Liver (tissue), 9 donors: ENCODE results near the gene CARHSP1. TPM values are rescaled to one million over a fixed set of nuclear protein-coding genes. Genes with fewer than 3 reads are reported as not detected.

Experiments
- DNase-seq: peaks from one replicate; pipeline ENCODE4 v3.0.0-alpha.2; 2017; ENCODE audit warnings: low spot score
- H3K27ac ChIP-seq, 2 donors: one replicate each; pipeline ENCODE4 v1.7.0; 2013; ENCODE audit warnings: inconsistent platforms in 2 of 2, low read length in 2 of 2, control low read depth in 1 of 2, low read depth in 1 of 2, mild to moderate bottlenecking in 1 of 2
- H3K27me3 ChIP-seq, 4 donors: one replicate each; pipeline versions ENCODE4 v1.6.1 to v1.7.0; 2013; ENCODE audit warnings: low read length in 3 of 4, inconsistent platforms in 1 of 4, mild to moderate bottlenecking in 1 of 4, moderate library complexity in 1 of 4; ENCODE audit not compliant: control insufficient read depth in 4 of 4, insufficient read depth in 4 of 4
- H3K36me3 ChIP-seq, 4 donors: one replicate each; pipeline versions ENCODE4 v1.6.1 to v1.7.0; 2013; ENCODE audit warnings: low read length in 3 of 4, mild to moderate bottlenecking in 3 of 4, low read depth in 1 of 4, moderate library complexity in 1 of 4; ENCODE audit not compliant: control insufficient read depth in 4 of 4, insufficient read depth in 3 of 4
- H3K4me1 ChIP-seq, 4 donors: one replicate each; pipeline versions ENCODE4 v1.6.1 to v1.7.0; 2013; ENCODE audit warnings: low read length in 3 of 4, mild to moderate bottlenecking in 3 of 4, moderate library complexity in 1 of 4; ENCODE audit not compliant: control insufficient read depth in 4 of 4, insufficient read depth in 4 of 4
- H3K4me3 ChIP-seq, 3 donors: one replicate each; pipeline versions ENCODE4 v1.6.1 to v1.7.0; 2013; ENCODE audit warnings: low read length in 3 of 3, control low read depth in 1 of 3, low read depth in 1 of 3, mild to moderate bottlenecking in 1 of 3
- H3K9ac ChIP-seq, 2 donors: one replicate each; pipeline ENCODE4 v1.7.0; 2013; ENCODE audit warnings: low read length in 2 of 2, mild to moderate bottlenecking in 2 of 2, moderate library complexity in 2 of 2, control low read depth in 1 of 2, low read depth in 1 of 2
- H3K9me3 ChIP-seq, 4 donors: one replicate each; pipeline versions ENCODE4 v1.6.1 to v1.7.0; 2013; ENCODE audit warnings: low read length in 3 of 4; ENCODE audit not compliant: control insufficient read depth in 4 of 4
- EGR1 ChIP-seq, 2 donors: IDR thresholded peaks; 2 replicates each; pipeline ENCODE4 v1.6.1; 2016 to 2018; ENCODE audit warnings: antibody characterized with exemption in 2 of 2, low read depth in 2 of 2
- FOXA1 ChIP-seq: IDR thresholded peaks from 2 replicates; pipeline ENCODE4 v1.6.1; 2016; ENCODE audit warnings: antibody characterized with exemption
- FOXA2 ChIP-seq: IDR thresholded peaks from 2 replicates; pipeline ENCODE4 v1.6.1; 2016; ENCODE audit warnings: antibody characterized with exemption
- GABPA ChIP-seq, 2 donors: IDR thresholded peaks in 1 of 2; conservative IDR thresholded peaks in 1 of 2; 2 replicates each; pipeline ENCODE4 v1.6.1; 2016; ENCODE audit warnings: antibody characterized with exemption in 2 of 2, mild to moderate bottlenecking in 1 of 2, moderate library complexity in 1 of 2
- HNF4A ChIP-seq, 2 donors: conservative IDR thresholded peaks; 2 replicates each; pipeline ENCODE4 v1.6.1; 2016; ENCODE audit warnings: antibody characterized with exemption in 2 of 2, mild to moderate bottlenecking in 2 of 2
- HNF4G ChIP-seq: IDR thresholded peaks from 2 replicates; pipeline ENCODE4 v1.6.1; 2016; ENCODE audit warnings: antibody characterized with exemption
- JUND ChIP-seq, 2 donors: IDR thresholded peaks; 2 replicates each; pipeline ENCODE4 v1.6.1; 2016; ENCODE audit warnings: antibody characterized with exemption in 2 of 2
- NR2F2 ChIP-seq: IDR thresholded peaks from 2 replicates; pipeline ENCODE4 v1.6.1; 2016; ENCODE audit warnings: antibody characterized with exemption
- RAD21 ChIP-seq, 2 donors: IDR thresholded peaks; 2 replicates each; pipeline ENCODE4 v1.6.1; 2016; ENCODE audit warnings: antibody characterized with exemption in 2 of 2, mild to moderate bottlenecking in 2 of 2
- REST ChIP-seq: IDR thresholded peaks from 2 replicates; pipeline ENCODE4 v1.6.1; 2016; ENCODE audit warnings: antibody characterized with exemption, mild to moderate bottlenecking
- RXRA ChIP-seq, 2 donors: IDR thresholded peaks; 2 replicates each; pipeline ENCODE4 v1.6.1; 2017 to 2018; ENCODE audit warnings: antibody characterized with exemption in 2 of 2, mild to moderate bottlenecking in 1 of 2
- SP1 ChIP-seq: IDR thresholded peaks from 2 replicates; pipeline ENCODE4 v1.6.1; 2018; ENCODE audit warnings: antibody characterized with exemption, mild to moderate bottlenecking
- TAF1 ChIP-seq: conservative IDR thresholded peaks from 2 replicates; pipeline ENCODE4 v1.6.1; 2016; ENCODE audit warnings: antibody characterized with exemption, mild to moderate bottlenecking
- ZBTB33 ChIP-seq: IDR thresholded peaks from 2 replicates; pipeline ENCODE4 v1.6.1; 2016; ENCODE audit warnings: antibody characterized with exemption
- WGBS: extraction: QIAGEN DNeasy Blood & Tissue Kit; methylation state at CpG from one replicate; pipeline ENCODE4 v1.1.7; 2013; 5-methylcytosine and 5-hydroxymethylcytosine counted together
- polyA plus RNA-seq, 2 donors: library from polyadenylated mRNA; stranded (reverse) in 1 of 2; unstranded in 1 of 2; fragments of 200-250 nt in 1 of 2; fragments of >200 nt in 1 of 2; fragmentation: Nextera tagmentation in 1 of 2; extraction: Ambion mirVana in 1 of 2; gene quantifications; one replicate each; pipeline versions ENCODE4 v1.2.1 to v1.2.3, GENCODE V29; 2013 to 2015
- total RNA-seq, 2 donors: library from RNA; depleted of rRNA; stranded (reverse); fragments of >200 nt; gene quantifications; one replicate each; pipeline ENCODE4 v1.2.3, GENCODE V29; 2014
- TF ChIP-seq, protein P1 (sequence below): fragments of 150-350 bp; IDR thresholded peaks from 2 replicates; pipeline ENCODE4 v1.5.1; 2017; ENCODE audit warnings: improper control_type of control experiment, low read depth, low read length; ENCODE audit not compliant: missing input control
- TF ChIP-seq, protein P2 (sequence below): IDR thresholded peaks from 2 replicates; pipeline ENCODE4 v1.6.1; 2016; ENCODE audit warnings: antibody characterized with exemption
- donor health status: healthy.
- donor health status: healthy.
- donor health status: healthy.
- donor health status: healthy.
- donor health status: healthy.

CARHSP1 gene
- total and polyA plus RNA-seq, 4 donors = 81.2 to 162 (median 119) TPM

GRCh38 chr16:8848231-8848938 is 20.4 kb downstream of the CARHSP1 start (continued):
- TF ChIP-seq HNF4A (conservative IDR thresholded peaks at IDR 0.05) (no peak), SP1 (no peak), ZBTB33 (no peak), TAF1 (no peak), HNF4G (no peak)

DNA sequence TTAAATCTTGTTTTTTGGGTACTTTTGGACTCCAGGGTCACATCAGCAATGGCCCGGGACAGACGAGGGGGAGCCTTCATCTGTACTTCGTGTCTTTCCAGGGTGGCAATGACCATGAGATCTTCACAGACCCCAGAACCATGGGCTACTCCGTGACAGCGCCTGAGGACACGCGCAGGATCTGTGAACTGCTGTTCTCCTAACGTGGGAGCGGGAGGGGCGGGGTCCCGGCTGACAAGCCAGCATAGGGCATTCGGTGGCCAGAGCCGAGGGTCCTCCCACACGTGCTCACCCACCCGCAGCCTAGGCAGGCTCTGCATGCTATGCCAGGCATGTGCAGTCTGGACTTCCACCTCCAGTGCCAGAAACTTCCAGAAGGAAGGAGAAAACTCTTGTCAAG is 21.2 kb downstream of the CARHSP1 start:
- no peak overlapping the region for H3K4me3 ChIP-seq
- H3K36me3 ChIP-seq = peaks cover 5 to 22% (median 8%) of the 10 kb centered on the region in 4 donors
- TF ChIP-seq, protein P1, sequence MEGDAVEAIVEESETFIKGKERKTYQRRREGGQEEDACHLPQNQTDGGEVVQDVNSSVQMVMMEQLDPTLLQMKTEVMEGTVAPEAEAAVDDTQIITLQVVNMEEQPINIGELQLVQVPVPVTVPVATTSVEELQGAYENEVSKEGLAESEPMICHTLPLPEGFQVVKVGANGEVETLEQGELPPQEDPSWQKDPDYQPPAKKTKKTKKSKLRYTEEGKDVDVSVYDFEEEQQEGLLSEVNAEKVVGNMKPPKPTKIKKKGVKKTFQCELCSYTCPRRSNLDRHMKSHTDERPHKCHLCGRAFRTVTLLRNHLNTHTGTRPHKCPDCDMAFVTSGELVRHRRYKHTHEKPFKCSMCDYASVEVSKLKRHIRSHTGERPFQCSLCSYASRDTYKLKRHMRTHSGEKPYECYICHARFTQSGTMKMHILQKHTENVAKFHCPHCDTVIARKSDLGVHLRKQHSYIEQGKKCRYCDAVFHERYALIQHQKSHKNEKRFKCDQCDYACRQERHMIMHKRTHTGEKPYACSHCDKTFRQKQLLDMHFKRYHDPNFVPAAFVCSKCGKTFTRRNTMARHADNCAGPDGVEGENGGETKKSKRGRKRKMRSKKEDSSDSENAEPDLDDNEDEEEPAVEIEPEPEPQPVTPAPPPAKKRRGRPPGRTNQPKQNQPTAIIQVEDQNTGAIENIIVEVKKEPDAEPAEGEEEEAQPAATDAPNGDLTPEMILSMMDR = no peak
- no peak for TF ChIP-seq REST
- TF ChIP-seq, protein P2, sequence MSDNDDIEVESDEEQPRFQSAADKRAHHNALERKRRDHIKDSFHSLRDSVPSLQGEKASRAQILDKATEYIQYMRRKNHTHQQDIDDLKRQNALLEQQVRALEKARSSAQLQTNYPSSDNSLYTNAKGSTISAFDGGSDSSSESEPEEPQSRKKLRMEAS = no peak
- TF ChIP-seq GABPA (IDR thresholded peaks at IDR 0.05 in 1 of 2, conservative IDR thresholded peaks at IDR 0.05 in 1 of 2) = no peak
- TF ChIP-seq FOXA1 = no peak
- TF ChIP-seq RAD21 (IDR thresholded peaks at IDR 0.05) = no peak
- peak overlapping the region; percentile 9 to 50 for H3K27ac ChIP-seq
- no peak for DNase-seq
- no peaks in the 10 kb centered on the region for H3K27me3 ChIP-seq
- H3K4me1 ChIP-seq = peaks cover 14 to 21% (median 20%) of the 10 kb centered on the region in 4 donors
- no peak overlapping the region for H3K9ac ChIP-seq
- H3K9me3 ChIP-seq = no peaks in the 10 kb centered on the region
- 98% methylated on average over 15 of the region's 15 CpGs for WGBS

DNA sequence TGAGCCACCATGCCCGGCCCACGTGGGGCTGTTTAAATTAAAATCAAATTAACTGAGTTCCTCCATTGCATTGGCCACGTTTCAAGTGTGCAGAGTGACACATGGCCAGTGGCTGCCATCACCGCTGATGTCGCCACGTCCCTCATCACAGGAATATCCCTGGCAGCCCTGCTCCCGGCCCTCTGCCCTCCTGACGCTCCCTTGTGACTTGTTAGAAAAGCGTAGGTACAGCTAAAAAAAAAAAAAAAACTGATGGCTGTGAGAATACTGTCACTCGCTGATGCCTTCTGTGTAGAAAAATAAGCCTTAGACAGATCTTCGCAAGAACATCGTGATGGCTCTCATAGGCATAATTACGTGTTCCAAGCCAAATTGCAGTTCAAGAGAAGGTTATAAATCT is 21.7 kb downstream of the CARHSP1 start:
- H3K9me3 ChIP-seq = no peaks in the 10 kb centered on the region
- H3K27ac ChIP-seq = no peak overlapping the region
- peaks cover 14 to 21% (median 20%) of the 10 kb centered on the region in 4 donors for H3K4me1 ChIP-seq
- no peak overlapping the region for H3K4me3 ChIP-seq
- no peak overlapping the region for H3K9ac ChIP-seq
- H3K36me3 ChIP-seq = peaks cover 5 to 22% (median 8%) of the 10 kb centered on the region in 4 donors
- 93% methylated on average over 13 of the region's 13 CpGs for WGBS
- DNase-seq = no peak
- H3K27me3 ChIP-seq = no peaks in the 10 kb centered on the region
- TF ChIP-seq REST (no peak), SP1 (no peak), NR2F2 (no peak), RXRA (IDR thresholded peaks at IDR 0.05) (no peak), TAF1 (no peak), HNF4A (conservative IDR thresholded peaks at IDR 0.05) (no peak), EGR1 (IDR thresholded peaks at IDR 0.05; ENCODE audit: low read depth in 2 of 2) (no peak), FOXA2 (no peak), JUND (IDR thresholded peaks at IDR 0.05) (no peak), HNF4G (no peak)
- TF ChIP-seq, protein P1 = no peak
